ENCODE data around the gene CFAP20.

DNA sequence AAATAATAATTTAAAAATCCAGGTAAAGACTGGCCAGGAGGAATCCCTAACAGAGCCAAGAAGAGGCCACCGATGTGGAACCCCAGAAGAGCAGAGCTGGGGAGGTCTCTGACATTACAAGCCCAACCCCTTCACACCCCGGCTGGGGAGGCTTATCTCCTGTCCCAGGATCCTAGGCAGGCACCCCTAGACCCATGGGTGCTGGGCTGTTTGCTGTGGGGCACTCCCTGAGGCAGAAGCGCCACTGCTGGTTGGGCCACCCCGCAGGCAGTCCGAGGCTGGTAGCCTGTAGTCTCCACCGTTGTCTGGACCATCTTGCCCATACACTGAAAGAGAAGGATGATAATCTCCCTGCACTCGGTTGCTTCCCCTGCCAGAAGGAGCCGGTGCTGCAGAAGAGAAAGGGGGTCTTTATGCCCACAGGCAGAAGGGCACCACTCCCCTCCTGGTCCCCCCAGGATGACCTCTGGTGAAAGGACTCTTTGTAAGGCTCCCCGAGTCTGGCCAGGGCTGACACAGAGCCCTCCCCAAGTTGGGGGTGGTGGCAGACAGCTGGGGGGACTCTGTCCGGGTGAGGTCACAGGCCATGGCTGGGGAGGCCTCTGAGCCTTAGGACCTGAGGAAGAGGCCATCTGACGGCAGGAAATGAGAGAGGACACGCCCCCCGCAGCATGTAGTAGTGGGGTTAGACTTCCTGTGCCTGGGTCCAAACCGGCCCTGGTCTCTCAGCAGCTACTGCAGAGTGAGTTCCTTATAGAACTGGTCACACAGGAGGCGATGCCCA is 34.2 kb downstream of the CFAP20 start:
- no peak for TF ChIP-seq GLI4 (CRISPR knock-in tag; IDR thresholded peaks at IDR 0.05; ENCODE audit: borderline replicate concordance)
- no peak for TF ChIP-seq ZBTB21 (CRISPR knock-in tag; IDR thresholded peaks at IDR 0.05)
- no peak for TF ChIP-seq EP300 (IDR thresholded peaks at IDR 0.05; ENCODE audit: low read depth in 2 of 2, low read length in 2 of 2)
- no peak for TF ChIP-seq EP300 (CRISPR knock-in tag; IDR thresholded peaks at IDR 0.05; ENCODE audit: borderline replicate concordance)
- TF ChIP-seq ZNF24 (IDR thresholded peaks at IDR 0.05) = no peak
- no peak for TF ChIP-seq NR3C1 (CRISPR knock-in tag; IDR thresholded peaks at IDR 0.05)

Data from HepG2 (cell line).